ENCODE measurements around the gene YAE1. TPM values are rescaled to one million over a fixed set of nuclear protein-coding genes. Genes with fewer than 3 reads are reported as not detected.

YAE1 gene
- total and polyA plus RNA-seq, 2 experiments from 2014 or later, result 30.5 to 107 TPM

DNA sequence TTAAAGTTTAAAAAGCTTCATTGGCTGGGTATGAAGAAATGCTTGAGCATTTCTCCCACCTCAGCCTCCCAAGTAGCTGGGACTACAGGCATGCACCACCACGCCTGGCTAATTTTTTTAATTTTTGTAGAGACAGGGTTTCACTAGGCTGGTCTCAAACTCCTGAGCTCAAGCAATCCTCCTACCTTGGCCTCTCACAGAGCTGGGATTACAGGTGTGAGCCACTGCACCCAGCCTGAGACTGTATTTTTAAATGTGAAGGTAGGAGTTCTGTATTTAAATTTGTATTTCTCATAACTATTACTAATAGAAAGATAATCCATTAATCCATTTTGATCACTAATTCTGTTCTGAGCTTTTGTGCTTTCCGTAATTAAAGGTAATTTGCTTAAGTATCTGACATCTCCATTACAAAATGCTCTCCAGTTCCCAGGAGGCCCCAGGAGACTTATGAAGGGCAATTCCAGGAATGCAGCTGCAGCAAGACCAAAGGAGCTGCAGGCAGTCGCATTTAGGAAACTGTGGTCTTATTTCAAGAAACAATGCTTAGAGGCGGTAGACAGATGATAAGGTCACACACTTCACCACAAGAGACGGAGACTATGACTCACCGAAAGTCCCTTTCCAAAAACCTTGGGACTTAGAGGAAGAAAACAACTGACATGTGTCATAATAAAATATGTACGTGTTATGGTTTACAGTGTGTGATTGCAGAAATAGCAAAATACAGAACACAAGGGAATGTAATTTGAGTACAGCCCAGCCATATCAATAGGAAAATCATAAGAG lies 23.3 kb downstream of the YAE1 start:
- Histone ChIP-seq H2AFZ (no peak overlapping the region), H3K79me2 (replicated peaks; ENCODE audit: insufficient read depth) (no peaks in the 10 kb centered on the region), H3K4me2 (peak overlapping the region; percentile 19), H3F3A (replicated peaks; ENCODE audit: low read depth) (no peaks in the 10 kb centered on the region), H3K36me3 (ENCODE audit: insufficient read depth) (no peaks in the 10 kb centered on the region), H3K9me2 (ENCODE audit: insufficient read depth) (no peaks in the 10 kb centered on the region), H4K20me1 (replicated peaks; ENCODE audit: insufficient read depth) (no peaks in the 10 kb centered on the region), H3K4me1 (ENCODE audit: insufficient read depth) (peaks cover 5% of the 10 kb centered on the region), H3K4me3 (no peak overlapping the region), H3K27ac (ENCODE audit: low read depth) (peak overlapping the region; percentile 17), H3K27me3 (ENCODE audit: insufficient read depth) (no peaks in the 10 kb centered on the region)
- H3K4me3 Mint-ChIP-seq, result no peak overlapping the region
- TF ChIP-seq, protein P1, sequence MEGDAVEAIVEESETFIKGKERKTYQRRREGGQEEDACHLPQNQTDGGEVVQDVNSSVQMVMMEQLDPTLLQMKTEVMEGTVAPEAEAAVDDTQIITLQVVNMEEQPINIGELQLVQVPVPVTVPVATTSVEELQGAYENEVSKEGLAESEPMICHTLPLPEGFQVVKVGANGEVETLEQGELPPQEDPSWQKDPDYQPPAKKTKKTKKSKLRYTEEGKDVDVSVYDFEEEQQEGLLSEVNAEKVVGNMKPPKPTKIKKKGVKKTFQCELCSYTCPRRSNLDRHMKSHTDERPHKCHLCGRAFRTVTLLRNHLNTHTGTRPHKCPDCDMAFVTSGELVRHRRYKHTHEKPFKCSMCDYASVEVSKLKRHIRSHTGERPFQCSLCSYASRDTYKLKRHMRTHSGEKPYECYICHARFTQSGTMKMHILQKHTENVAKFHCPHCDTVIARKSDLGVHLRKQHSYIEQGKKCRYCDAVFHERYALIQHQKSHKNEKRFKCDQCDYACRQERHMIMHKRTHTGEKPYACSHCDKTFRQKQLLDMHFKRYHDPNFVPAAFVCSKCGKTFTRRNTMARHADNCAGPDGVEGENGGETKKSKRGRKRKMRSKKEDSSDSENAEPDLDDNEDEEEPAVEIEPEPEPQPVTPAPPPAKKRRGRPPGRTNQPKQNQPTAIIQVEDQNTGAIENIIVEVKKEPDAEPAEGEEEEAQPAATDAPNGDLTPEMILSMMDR (conservative IDR thresholded peaks at IDR 0.05; ENCODE audit: low read depth in 2 of 2), result no peak
- TF ChIP-seq STAT1 (IDR thresholded peaks at IDR 0.05; ENCODE audit: unreplicated experiment) (no peak), CREB1 (CRISPR knock-in tag; IDR thresholded peaks at IDR 0.05; ENCODE audit: low read depth) (0 out of 2 replicates have a peak, but pooled peaks have one; percentile 17), POLR2AphosphoS5 (IDR thresholded peaks at IDR 0.05; ENCODE audit: low read depth) (no peak), ZNF331 (CRISPR knock-in tag; IDR thresholded peaks at IDR 0.05; ENCODE audit: low read depth) (no peak), NANOG (IDR thresholded peaks at IDR 0.05; ENCODE audit: borderline replicate concordance) (peak; percentile 55; the same call in 1 of the 2 replicates), JUNB (IDR thresholded peaks at IDR 0.05; ENCODE audit: unreplicated experiment) (no peak)
- TF ChIP-seq, protein P2, sequence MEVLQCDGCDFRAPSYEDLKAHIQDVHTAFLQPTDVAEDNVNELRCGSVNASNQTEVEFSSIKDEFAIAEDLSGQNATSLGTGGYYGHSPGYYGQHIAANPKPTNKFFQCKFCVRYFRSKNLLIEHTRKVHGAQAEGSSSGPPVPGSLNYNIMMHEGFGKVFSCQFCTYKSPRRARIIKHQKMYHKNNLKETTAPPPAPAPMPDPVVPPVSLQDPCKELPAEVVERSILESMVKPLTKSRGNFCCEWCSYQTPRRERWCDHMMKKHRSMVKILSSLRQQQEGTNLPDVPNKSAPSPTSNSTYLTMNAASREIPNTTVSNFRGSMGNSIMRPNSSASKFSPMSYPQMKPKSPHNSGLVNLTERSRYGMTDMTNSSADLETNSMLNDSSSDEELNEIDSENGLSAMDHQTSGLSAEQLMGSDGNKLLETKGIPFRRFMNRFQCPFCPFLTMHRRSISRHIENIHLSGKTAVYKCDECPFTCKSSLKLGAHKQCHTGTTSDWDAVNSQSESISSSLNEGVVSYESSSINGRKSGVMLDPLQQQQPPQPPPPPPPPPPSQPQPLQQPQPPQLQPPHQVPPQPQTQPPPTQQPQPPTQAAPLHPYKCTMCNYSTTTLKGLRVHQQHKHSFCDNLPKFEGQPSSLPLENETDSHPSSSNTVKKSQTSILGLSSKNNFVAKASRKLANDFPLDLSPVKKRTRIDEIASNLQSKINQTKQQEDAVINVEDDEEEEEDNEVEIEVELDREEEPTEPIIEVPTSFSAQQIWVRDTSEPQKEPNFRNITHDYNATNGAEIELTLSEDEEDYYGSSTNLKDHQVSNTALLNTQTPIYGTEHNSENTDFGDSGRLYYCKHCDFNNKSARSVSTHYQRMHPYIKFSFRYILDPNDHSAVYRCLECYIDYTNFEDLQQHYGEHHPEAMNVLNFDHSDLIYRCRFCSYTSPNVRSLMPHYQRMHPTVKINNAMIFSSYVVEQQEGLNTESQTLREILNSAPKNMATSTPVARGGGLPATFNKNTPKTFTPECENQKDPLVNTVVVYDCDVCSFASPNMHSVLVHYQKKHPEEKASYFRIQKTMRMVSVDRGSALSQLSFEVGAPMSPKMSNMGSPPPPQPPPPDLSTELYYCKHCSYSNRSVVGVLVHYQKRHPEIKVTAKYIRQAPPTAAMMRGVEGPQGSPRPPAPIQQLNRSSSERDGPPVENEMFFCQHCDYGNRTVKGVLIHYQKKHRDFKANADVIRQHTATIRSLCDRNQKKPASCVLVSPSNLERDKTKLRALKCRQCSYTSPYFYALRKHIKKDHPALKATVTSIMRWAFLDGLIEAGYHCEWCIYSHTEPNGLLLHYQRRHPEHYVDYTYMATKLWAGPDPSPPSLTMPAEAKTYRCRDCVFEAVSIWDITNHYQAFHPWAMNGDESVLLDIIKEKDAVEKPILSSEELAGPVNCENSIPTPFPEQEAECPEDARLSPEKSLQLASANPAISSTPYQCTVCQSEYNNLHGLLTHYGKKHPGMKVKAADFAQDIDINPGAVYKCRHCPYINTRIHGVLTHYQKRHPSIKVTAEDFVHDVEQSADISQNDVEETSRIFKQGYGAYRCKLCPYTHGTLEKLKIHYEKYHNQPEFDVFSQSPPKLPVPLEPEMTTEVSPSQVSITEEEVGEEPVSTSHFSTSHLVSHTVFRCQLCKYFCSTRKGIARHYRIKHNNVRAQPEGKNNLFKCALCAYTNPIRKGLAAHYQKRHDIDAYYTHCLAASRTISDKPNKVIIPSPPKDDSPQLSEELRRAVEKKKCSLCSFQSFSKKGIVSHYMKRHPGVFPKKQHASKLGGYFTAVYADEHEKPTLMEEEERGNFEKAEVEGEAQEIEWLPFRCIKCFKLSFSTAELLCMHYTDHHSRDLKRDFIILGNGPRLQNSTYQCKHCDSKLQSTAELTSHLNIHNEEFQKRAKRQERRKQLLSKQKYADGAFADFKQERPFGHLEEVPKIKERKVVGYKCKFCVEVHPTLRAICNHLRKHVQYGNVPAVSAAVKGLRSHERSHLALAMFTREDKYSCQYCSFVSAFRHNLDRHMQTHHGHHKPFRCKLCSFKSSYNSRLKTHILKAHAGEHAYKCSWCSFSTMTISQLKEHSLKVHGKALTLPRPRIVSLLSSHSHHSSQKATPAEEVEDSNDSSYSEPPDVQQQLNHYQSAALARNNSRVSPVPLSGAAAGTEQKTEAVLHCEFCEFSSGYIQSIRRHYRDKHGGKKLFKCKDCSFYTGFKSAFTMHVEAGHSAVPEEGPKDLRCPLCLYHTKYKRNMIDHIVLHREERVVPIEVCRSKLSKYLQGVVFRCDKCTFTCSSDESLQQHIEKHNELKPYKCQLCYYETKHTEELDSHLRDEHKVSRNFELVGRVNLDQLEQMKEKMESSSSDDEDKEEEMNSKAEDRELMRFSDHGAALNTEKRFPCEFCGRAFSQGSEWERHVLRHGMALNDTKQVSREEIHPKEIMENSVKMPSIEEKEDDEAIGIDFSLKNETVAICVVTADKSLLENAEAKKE (CRISPR knock-in tag; IDR thresholded peaks at IDR 0.05), result peak; percentile 68; the same call in 1 of the 2 replicates
- TF ChIP-seq, protein P3, sequence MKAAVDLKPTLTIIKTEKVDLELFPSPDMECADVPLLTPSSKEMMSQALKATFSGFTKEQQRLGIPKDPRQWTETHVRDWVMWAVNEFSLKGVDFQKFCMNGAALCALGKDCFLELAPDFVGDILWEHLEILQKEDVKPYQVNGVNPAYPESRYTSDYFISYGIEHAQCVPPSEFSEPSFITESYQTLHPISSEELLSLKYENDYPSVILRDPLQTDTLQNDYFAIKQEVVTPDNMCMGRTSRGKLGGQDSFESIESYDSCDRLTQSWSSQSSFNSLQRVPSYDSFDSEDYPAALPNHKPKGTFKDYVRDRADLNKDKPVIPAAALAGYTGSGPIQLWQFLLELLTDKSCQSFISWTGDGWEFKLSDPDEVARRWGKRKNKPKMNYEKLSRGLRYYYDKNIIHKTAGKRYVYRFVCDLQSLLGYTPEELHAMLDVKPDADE (IDR thresholded peaks at IDR 0.05), result no peak
- TF ChIP-seq, protein P4, sequence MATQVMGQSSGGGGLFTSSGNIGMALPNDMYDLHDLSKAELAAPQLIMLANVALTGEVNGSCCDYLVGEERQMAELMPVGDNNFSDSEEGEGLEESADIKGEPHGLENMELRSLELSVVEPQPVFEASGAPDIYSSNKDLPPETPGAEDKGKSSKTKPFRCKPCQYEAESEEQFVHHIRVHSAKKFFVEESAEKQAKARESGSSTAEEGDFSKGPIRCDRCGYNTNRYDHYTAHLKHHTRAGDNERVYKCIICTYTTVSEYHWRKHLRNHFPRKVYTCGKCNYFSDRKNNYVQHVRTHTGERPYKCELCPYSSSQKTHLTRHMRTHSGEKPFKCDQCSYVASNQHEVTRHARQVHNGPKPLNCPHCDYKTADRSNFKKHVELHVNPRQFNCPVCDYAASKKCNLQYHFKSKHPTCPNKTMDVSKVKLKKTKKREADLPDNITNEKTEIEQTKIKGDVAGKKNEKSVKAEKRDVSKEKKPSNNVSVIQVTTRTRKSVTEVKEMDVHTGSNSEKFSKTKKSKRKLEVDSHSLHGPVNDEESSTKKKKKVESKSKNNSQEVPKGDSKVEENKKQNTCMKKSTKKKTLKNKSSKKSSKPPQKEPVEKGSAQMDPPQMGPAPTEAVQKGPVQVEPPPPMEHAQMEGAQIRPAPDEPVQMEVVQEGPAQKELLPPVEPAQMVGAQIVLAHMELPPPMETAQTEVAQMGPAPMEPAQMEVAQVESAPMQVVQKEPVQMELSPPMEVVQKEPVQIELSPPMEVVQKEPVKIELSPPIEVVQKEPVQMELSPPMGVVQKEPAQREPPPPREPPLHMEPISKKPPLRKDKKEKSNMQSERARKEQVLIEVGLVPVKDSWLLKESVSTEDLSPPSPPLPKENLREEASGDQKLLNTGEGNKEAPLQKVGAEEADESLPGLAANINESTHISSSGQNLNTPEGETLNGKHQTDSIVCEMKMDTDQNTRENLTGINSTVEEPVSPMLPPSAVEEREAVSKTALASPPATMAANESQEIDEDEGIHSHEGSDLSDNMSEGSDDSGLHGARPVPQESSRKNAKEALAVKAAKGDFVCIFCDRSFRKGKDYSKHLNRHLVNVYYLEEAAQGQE (IDR thresholded peaks at IDR 0.05; ENCODE audit: unreplicated experiment), result no peak
- peak; percentile 78 for DNase-seq (ENCODE audit: low spot score)
- peak; percentile 86 for ATAC-seq
- H3K9me3 Mint-ChIP-seq, result no peaks in the 10 kb centered on the region; the same call in 2 of the 3 replicates
- H3K27ac Mint-ChIP-seq, result peak overlapping the region; percentile 13; the same call in 1 of the 2 replicates
- H3K36me3 Mint-ChIP-seq (ENCODE audit: low read depth), result no peaks in the 10 kb centered on the region
- H3K4me1 Mint-ChIP-seq, result peaks cover 5% of the 10 kb centered on the region
- peaks cover 3% of the 10 kb centered on the region for H3K27me3 Mint-ChIP-seq (ENCODE audit: insufficient read depth, low read depth, poor library complexity)

Data from GM23338 (cell line).